Natural killer cell (primary cell): ENCODE measurements around the gene KRT16. TPM values are rescaled to one million over a fixed set of nuclear protein-coding genes. Genes with fewer than 3 reads are reported as not detected.
"Not testable (repeated sequence)": the region's sequence is repeated elsewhere in the genome, so short reads cannot be mapped to it uniquely, and the experiment has no call there.

ENCODE experiments used
- ATAC-seq, 3 donors: fragments of 150-1000 bp in 2 of 3; fragments of 200-7000 bp in 1 of 3; cut with Tn5 transposase; 1 replicate in 1 of 3; 2 replicates in 2 of 3; pipeline ENCODE4 v1.10.0; 2021; ENCODE audit warnings: mild to moderate bottlenecking in 2 of 3, moderate library complexity in 2 of 3
- DNase-seq, 2 donors: peaks; one replicate each; pipeline versions ENCODE4 v3.0.0 to v3.0.0-alpha.2; 2013 to 2021; ENCODE audit warnings: mixed read lengths in 1 of 2
- H3K27ac ChIP-seq: one replicate; pipeline ENCODE4 v1.5.1; 2013; ENCODE audit warnings: mild to moderate bottlenecking, low read length
- H3K27me3 ChIP-seq: one replicate; pipeline ENCODE4 v1.6.1; 2013; ENCODE audit warnings: low read length; ENCODE audit not compliant: control insufficient read depth, insufficient read depth
- H3K36me3 ChIP-seq: one replicate; pipeline ENCODE4 v1.6.1; 2013; ENCODE audit warnings: low read length; ENCODE audit not compliant: control insufficient read depth, insufficient read depth
- H3K4me1 ChIP-seq: one replicate; pipeline ENCODE4 v1.6.1; 2013; ENCODE audit warnings: low read length; ENCODE audit not compliant: control insufficient read depth, insufficient read depth
- H3K4me3 ChIP-seq: one replicate; pipeline ENCODE4 v1.5.1; 2013; ENCODE audit warnings: low read length
- H3K9me3 ChIP-seq: one replicate; pipeline ENCODE4 v1.6.1; 2013; ENCODE audit warnings: low read length; ENCODE audit not compliant: control insufficient read depth, insufficient read depth
- H3K27ac Mint-ChIP-seq, 2 donors: one replicate each; pipeline ENCODE4 v1.8.0; 2022; ENCODE audit warnings: mild to moderate bottlenecking in 2 of 2, mixed read lengths in 2 of 2, moderate library complexity in 1 of 2
- H3K27me3 Mint-ChIP-seq, 2 donors: one replicate each; pipeline ENCODE4 v1.8.0; 2022; ENCODE audit warnings: low read depth in 2 of 2, mixed read lengths in 2 of 2
- H3K36me3 Mint-ChIP-seq: one replicate; pipeline ENCODE4 v1.8.0; 2022; ENCODE audit warnings: mixed read lengths
- H3K4me1 Mint-ChIP-seq, 2 donors: one replicate each; pipeline ENCODE4 v1.8.0; 2022; ENCODE audit warnings: mixed read lengths in 2 of 2
- H3K4me3 Mint-ChIP-seq: one replicate; pipeline ENCODE4 v1.8.0; 2022; ENCODE audit warnings: mild to moderate bottlenecking, moderate library complexity, mixed read lengths
- H3K9me3 Mint-ChIP-seq, 2 donors: one replicate each; pipeline ENCODE4 v1.8.0; 2022; ENCODE audit warnings: mixed read lengths in 2 of 2
- CTCF ChIP-seq: fragments of 200-600 bp; IDR thresholded peaks from one replicate; pipeline ENCODE4 v1.8.0; 2022; ENCODE audit warnings: antibody characterized with exemption
- WGBS: methylation state at CpG from one replicate; pipeline ENCODE4 v1.1.7; 2013; ENCODE audit warnings: missing lambda C conversion rate; ENCODE audit not compliant: insufficient coverage; 5-methylcytosine and 5-hydroxymethylcytosine counted together
- intact Hi-C: fragments of 100-400 bp; cut with micrococcal nuclease; formaldehyde crosslinking; loops from one replicate; pipeline ENCODE4 v1.14.2; 2022
- total RNA-seq, 4 donors: library from RNA; stranded (reverse); fragments of 120-200 nt in 1 of 4; gene quantifications; one replicate each; pipeline versions ENCODE4 v1.2.3 to v1.2.4, GENCODE V29; 2013 to 2022

KRT16 gene
- total RNA-seq, 3 donors from 2014 or later (not counting 1 experiment from before 2014, with no cell fraction given) = not detected

DNA sequence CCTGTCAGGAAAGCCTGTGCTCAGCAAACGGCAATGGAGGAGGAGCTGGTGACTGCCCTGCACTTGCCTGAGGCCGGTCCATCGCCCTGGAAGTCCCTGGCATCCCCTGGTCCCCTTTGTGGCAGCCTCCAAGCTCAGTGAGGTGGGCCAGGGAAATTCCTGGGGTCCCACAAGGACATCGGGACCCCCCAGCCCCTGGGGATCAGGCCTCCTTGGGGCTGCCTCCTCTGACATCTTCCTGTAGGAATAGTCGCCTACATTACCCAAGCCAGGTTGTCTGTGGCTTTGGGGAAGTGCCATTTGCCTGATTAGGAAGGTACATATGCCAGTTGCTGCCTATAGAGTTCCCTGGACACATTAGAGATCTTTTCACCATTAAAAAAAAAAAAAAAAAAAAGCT, 33.6 kb downstream of the KRT16 start:
- no peak for TF ChIP-seq CTCF
- ATAC-seq (no peak), DNase-seq (no peak)
- H3K4me1 ChIP-seq = peaks cover 5% of the 10 kb centered on the region
- H3K9me3 ChIP-seq = no peaks in the 10 kb centered on the region
- Mint-ChIP-seq H3K9me3 (no peaks in the 10 kb centered on the region), H3K27ac (no peak overlapping the region), H3K4me1 (no peaks in the 10 kb centered on the region), H3K4me3 (no peak overlapping the region), H3K36me3 (no peaks in the 10 kb centered on the region), H3K27me3 (peaks cover 26% of the 10 kb centered on the region in 2 donors)
- no peaks in the 10 kb centered on the region for H3K36me3 ChIP-seq
- H3K27me3 ChIP-seq = peaks cover 7% of the 10 kb centered on the region
- intact Hi-C loops = no loop called here
- 78% methylated on average over 5 of the region's 5 CpGs for WGBS
- H3K27ac ChIP-seq = no peak overlapping the region
- H3K4me3 ChIP-seq = no peak overlapping the region

DNA sequence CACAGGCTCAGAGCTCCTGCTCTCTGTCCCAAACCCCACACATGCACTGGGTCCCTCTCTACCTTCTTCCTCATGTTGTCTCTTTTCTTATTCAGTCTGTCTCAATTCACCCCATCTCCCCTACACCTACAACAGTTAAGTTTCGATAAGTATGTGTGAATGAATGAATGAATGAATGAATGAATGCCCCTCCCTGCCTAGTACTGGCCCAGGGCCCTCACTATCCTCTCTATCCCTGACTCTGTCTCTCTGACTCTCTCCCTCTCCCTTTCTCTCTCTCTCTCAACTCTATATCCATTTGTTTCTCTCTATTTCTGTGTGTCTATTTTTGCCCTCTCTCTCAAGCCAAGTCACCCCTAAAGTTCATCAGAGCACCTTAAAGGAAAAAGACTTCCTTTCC, 34.0 kb downstream of the KRT16 start:
- no peak for TF ChIP-seq CTCF
- Mint-ChIP-seq H3K27me3 (peaks cover 24 to 25% of the 10 kb centered on the region in 2 donors), H3K4me1 (no peaks in the 10 kb centered on the region), H3K36me3 (no peaks in the 10 kb centered on the region), H3K27ac (no peak overlapping the region), H3K4me3 (no peak overlapping the region), H3K9me3 (no peaks in the 10 kb centered on the region)
- DNase-seq = no peak
- H3K27ac ChIP-seq = no peak overlapping the region
- H3K36me3 ChIP-seq = no peaks in the 10 kb centered on the region
- no CpG with 5 or more reads among the region's 1 CpG for WGBS
- peaks cover 7% of the 10 kb centered on the region for H3K27me3 ChIP-seq
- no peak for ATAC-seq
- no peak overlapping the region for H3K4me3 ChIP-seq
- intact Hi-C loops = no loop called here
- no peaks in the 10 kb centered on the region for H3K9me3 ChIP-seq
- H3K4me1 ChIP-seq = peaks cover 5% of the 10 kb centered on the region

GRCh38 chr17:41576740-41577139, 35.8 kb downstream of the KRT16 start:
- ATAC-seq, DNase-seq, H3K4me3 Mint-ChIP-seq, H3K27ac ChIP-seq, H3K27ac Mint-ChIP-seq, H3K4me1 ChIP-seq, H3K36me3 Mint-ChIP-seq, H3K4me1 Mint-ChIP-seq, H3K9me3 ChIP-seq, H3K36me3 ChIP-seq, H3K4me3 ChIP-seq, H3K27me3 ChIP-seq, intact Hi-C loops, H3K9me3 Mint-ChIP-seq: not testable (repeated sequence)
- H3K27me3 Mint-ChIP-seq = peaks cover 22 to 29% of the 10 kb centered on the region in 2 donors
- 88% methylated on average over 4 of the region's 4 CpGs for WGBS

- no peak for ATAC-seq
- H3K27ac ChIP-seq = no peak overlapping the region
- no peak overlapping the region for H3K4me3 ChIP-seq
- no peak for TF ChIP-seq CTCF
- Mint-ChIP-seq H3K9me3 (no peaks in the 10 kb centered on the region), H3K4me3 (no peak overlapping the region), H3K4me1 (no peaks in the 10 kb centered on the region), H3K36me3 (no peaks in the 10 kb centered on the region), H3K27me3 (peaks cover 24 to 26% of the 10 kb centered on the region in 2 donors), H3K27ac (no peak overlapping the region)
- no peaks in the 10 kb centered on the region for H3K36me3 ChIP-seq
- WGBS = 74% methylated on average over 3 of the region's 3 CpGs
- intact Hi-C loops = no loop called here
- no peaks in the 10 kb centered on the region for H3K9me3 ChIP-seq
- peaks cover 5% of the 10 kb centered on the region for H3K4me1 ChIP-seq
- peaks cover 7% of the 10 kb centered on the region for H3K27me3 ChIP-seq
- no peak for DNase-seq
Observed at GRCh38 chr17:41575336-41575735, 37.2 kb downstream of the KRT16 start.
